ENCODE results near the gene TCF20.

DNA sequence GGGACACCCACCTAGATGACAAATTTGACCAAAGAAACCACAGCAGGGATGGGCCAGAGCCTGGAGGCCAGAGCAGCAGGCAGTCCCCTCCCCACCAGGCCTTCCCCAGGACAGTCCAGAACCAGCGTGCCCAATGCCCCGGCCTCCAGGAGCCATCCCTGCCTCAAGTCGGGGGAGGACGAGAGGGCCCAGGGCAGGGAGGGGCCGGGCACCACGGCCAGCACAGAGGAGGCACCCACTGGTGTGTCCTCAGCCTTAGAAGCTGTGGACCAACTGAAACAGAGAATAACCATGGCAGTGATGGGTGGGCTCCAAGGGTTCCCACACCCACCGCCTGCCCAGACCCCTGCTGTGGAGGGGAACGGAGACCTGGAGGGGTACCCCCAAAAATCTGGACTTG, 28.3 kb upstream of the TCF20 start:
- TF ChIP-seq EP300 (IDR thresholded peaks at IDR 0.05; ENCODE audit: borderline replicate concordance in 1 of 2, low read depth in 1 of 2, low read length in 1 of 2), result no peak
- no peak for TF ChIP-seq RXRA (IDR thresholded peaks at IDR 0.05; ENCODE audit: borderline replicate concordance, low read depth)
- TF ChIP-seq, protein P1, sequence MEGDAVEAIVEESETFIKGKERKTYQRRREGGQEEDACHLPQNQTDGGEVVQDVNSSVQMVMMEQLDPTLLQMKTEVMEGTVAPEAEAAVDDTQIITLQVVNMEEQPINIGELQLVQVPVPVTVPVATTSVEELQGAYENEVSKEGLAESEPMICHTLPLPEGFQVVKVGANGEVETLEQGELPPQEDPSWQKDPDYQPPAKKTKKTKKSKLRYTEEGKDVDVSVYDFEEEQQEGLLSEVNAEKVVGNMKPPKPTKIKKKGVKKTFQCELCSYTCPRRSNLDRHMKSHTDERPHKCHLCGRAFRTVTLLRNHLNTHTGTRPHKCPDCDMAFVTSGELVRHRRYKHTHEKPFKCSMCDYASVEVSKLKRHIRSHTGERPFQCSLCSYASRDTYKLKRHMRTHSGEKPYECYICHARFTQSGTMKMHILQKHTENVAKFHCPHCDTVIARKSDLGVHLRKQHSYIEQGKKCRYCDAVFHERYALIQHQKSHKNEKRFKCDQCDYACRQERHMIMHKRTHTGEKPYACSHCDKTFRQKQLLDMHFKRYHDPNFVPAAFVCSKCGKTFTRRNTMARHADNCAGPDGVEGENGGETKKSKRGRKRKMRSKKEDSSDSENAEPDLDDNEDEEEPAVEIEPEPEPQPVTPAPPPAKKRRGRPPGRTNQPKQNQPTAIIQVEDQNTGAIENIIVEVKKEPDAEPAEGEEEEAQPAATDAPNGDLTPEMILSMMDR (IDR thresholded peaks at IDR 0.05), result no peak
- TF ChIP-seq YY1 (IDR thresholded peaks at IDR 0.05; ENCODE audit: low read depth), result no peak
- TF ChIP-seq, protein P2, sequence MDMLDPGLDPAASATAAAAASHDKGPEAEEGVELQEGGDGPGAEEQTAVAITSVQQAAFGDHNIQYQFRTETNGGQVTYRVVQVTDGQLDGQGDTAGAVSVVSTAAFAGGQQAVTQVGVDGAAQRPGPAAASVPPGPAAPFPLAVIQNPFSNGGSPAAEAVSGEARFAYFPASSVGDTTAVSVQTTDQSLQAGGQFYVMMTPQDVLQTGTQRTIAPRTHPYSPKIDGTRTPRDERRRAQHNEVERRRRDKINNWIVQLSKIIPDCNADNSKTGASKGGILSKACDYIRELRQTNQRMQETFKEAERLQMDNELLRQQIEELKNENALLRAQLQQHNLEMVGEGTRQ (IDR thresholded peaks at IDR 0.05; ENCODE audit: borderline replicate concordance, low read depth, low read length), result no peak
- no peak for TF ChIP-seq POLR2AphosphoS5 (IDR thresholded peaks at IDR 0.05; ENCODE audit: low read depth, low read length)

Measured in SK-N-SH (cell line).